ENCODE data around the gene ZNF764.

DNA sequence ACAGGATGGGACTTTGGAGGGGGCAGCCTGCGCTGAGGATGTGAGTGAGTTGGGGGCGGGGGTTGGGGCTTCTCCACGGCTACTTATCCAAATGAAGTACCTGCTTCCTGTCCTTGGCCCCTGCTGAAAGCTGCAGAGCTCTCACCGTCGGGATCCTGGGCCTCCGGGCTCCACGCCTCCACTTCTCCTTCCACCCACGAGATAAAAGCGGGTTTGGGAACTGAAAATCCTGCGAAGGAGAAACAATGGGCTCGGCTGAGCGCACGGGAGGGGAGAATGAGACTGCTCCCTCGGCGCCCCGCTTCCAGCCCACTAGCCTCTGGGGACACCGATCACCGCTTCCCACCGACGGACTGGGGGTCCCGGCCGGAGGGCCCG lies 26.8 kb upstream of the ZNF764 start:
- TF ChIP-seq, protein P1, sequence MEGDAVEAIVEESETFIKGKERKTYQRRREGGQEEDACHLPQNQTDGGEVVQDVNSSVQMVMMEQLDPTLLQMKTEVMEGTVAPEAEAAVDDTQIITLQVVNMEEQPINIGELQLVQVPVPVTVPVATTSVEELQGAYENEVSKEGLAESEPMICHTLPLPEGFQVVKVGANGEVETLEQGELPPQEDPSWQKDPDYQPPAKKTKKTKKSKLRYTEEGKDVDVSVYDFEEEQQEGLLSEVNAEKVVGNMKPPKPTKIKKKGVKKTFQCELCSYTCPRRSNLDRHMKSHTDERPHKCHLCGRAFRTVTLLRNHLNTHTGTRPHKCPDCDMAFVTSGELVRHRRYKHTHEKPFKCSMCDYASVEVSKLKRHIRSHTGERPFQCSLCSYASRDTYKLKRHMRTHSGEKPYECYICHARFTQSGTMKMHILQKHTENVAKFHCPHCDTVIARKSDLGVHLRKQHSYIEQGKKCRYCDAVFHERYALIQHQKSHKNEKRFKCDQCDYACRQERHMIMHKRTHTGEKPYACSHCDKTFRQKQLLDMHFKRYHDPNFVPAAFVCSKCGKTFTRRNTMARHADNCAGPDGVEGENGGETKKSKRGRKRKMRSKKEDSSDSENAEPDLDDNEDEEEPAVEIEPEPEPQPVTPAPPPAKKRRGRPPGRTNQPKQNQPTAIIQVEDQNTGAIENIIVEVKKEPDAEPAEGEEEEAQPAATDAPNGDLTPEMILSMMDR (IDR thresholded peaks at IDR 0.05) = no peak
- TF ChIP-seq POLR2A (IDR thresholded peaks at IDR 0.05) = no peak

Data from lower leg skin (tissue), 3 donors.